GM10266 (cell line): ENCODE data around the gene NUSAP1.
"Not testable (repeated sequence)": the region's sequence is repeated elsewhere in the genome, so short reads cannot be mapped to it uniquely, and the experiment has no call there.

Source experiments
- DNase-seq: peaks from one replicate; pipeline ENCODE4 v3.0.0; 2012; ENCODE audit errors: extremely low spot score
- CTCF ChIP-seq: IDR thresholded peaks from 2 replicates; pipeline ENCODE4 v1.5.1; 2012; ENCODE audit warnings: mild to moderate bottlenecking, low read depth; ENCODE audit not compliant: control insufficient read depth, insufficient read depth; ENCODE audit errors: missing control alignments

Gene NUSAP1

GRCh38 chr15:41309226-41309905 lies 23.3 kb upstream of the NUSAP1 start:
- no peak for DNase-seq
- no peak for TF ChIP-seq CTCF

- DNase-seq: not testable (repeated sequence)
Measured at GRCh38 chr15:41320805-41321330, 11.8 kb upstream of the NUSAP1 start.

GRCh38 chr15:41323611-41324010 lies 9.1 kb upstream of the NUSAP1 start:
- TF ChIP-seq CTCF: no peak
- no peak for DNase-seq

- no peak for DNase-seq
- TF ChIP-seq CTCF: no peak
Measured at GRCh38 chr15:41331281-41331680, 1.4 kb upstream of the NUSAP1 start.

GRCh38 chr15:41331833-41332193 lies 868 bp upstream of the NUSAP1 start:
- peak; percentile 68 for TF ChIP-seq CTCF
- no peak for DNase-seq

- TF ChIP-seq CTCF: no peak
- peak; percentile 27 for DNase-seq
Measured at GRCh38 chr15:41333026-41333562, 413 bp downstream of the NUSAP1 start.

GRCh38 chr15:41334293-41335120 lies 1.8 kb downstream of the NUSAP1 start:
- DNase-seq: no peak
- no peak for TF ChIP-seq CTCF
